SK-N-SH treated with all-trans-retinoic acid at 6 μM for 48 hours (cell line): ENCODE results near the gene UTS2R.

ENCODE experiments used
- ATAC-seq: fragments of 200-7000 bp; cut with Tn5 transposase; 3 replicates; pipeline ENCODE4 v1.9.1; 2020; ENCODE audit warnings: mild to moderate bottlenecking, moderate library complexity
- ARNTL ChIP-seq: fragments of 450-650 bp; formaldehyde crosslinking; IDR thresholded peaks from 2 replicates; pipeline ENCODE4 v1.5.0; 2020; ENCODE audit warnings: low read depth, mild to moderate bottlenecking, moderate library complexity, borderline replicate concordance
- BACH2 ChIP-seq: fragments of 250-450 bp; sonication (Bioruptor Pico); IDR thresholded peaks from 2 replicates; pipeline ENCODE4 v1.9.0; 2021; ENCODE audit warnings: mild to moderate bottlenecking, borderline replicate concordance
- CREB5 ChIP-seq: fragments of 250-450 bp; sonication (Bioruptor Pico); IDR thresholded peaks from 2 replicates; pipeline ENCODE4 v1.5.1; 2020; ENCODE audit warnings: low read depth, mild to moderate bottlenecking, moderate library complexity
- CSDC2 ChIP-seq: fragments of 250-450 bp; sonication (Bioruptor Pico); IDR thresholded peaks from 2 replicates; pipeline ENCODE4 v1.5.0; 2020; ENCODE audit warnings: mild to moderate bottlenecking, moderate library complexity
- CSRNP3 ChIP-seq: fragments of 250-450 bp; sonication (Bioruptor Pico); IDR thresholded peaks from 2 replicates; pipeline ENCODE4 v1.5.1; 2021; ENCODE audit warnings: mild to moderate bottlenecking, moderate library complexity
- ESRRG ChIP-seq: fragments of 250-450 bp; sonication (Bioruptor Pico); IDR thresholded peaks from 2 replicates; pipeline ENCODE4 v1.6.1; 2021; ENCODE audit warnings: mild to moderate bottlenecking
- GLIS3 ChIP-seq: fragments of 250-450 bp; sonication (Bioruptor Pico); IDR thresholded peaks from 2 replicates; pipeline ENCODE4 v1.5.0; 2020; ENCODE audit warnings: mild to moderate bottlenecking, moderate library complexity
- ISL1 ChIP-seq: fragments of 250-450 bp; sonication (Bioruptor Pico); IDR thresholded peaks from 2 replicates; pipeline ENCODE4 v2.1.2; 2022; ENCODE audit warnings: mild to moderate bottlenecking, moderate library complexity
- OSR1 ChIP-seq: fragments of 250-450 bp; sonication (Bioruptor Pico); IDR thresholded peaks from 2 replicates; pipeline ENCODE4 v1.8.0; 2022; ENCODE audit warnings: moderate library complexity, mild to moderate bottlenecking, inconsistent platforms
- PATZ1 ChIP-seq: fragments of 250-450 bp; sonication (Bioruptor Pico); IDR thresholded peaks from 2 replicates; pipeline ENCODE4 v1.8.0; 2020; ENCODE audit warnings: mild to moderate bottlenecking, moderate library complexity, borderline replicate concordance
- POU6F1 ChIP-seq: fragments of 250-450 bp; sonication (Bioruptor Pico); IDR thresholded peaks from 2 replicates; pipeline ENCODE4 v1.8.0; 2021; ENCODE audit warnings: low read depth, mild to moderate bottlenecking, moderate library complexity, borderline replicate concordance
- PPARA ChIP-seq: fragments of 250-450 bp; sonication (Bioruptor Pico); IDR thresholded peaks from 2 replicates; pipeline ENCODE4 v1.5.0; 2020; ENCODE audit warnings: mild to moderate bottlenecking, borderline replicate concordance
- RARB ChIP-seq: fragments of 250-450 bp; sonication (Bioruptor Pico); IDR thresholded peaks from 2 replicates; pipeline ENCODE4 v1.8.0; 2021; ENCODE audit warnings: mild to moderate bottlenecking, moderate library complexity
- SNAI2 ChIP-seq: fragments of 250-450 bp; sonication (Bioruptor Pico); IDR thresholded peaks from 2 replicates; pipeline ENCODE4 v1.5.0; 2020; ENCODE audit warnings: mild to moderate bottlenecking, moderate library complexity
- ZC3H10 ChIP-seq: fragments of 250-450 bp; sonication (Bioruptor Pico); IDR thresholded peaks from 2 replicates; pipeline ENCODE4 v1.5.1; 2021; ENCODE audit warnings: mild to moderate bottlenecking, moderate library complexity
- ZFP3 ChIP-seq: fragments of 250-450 bp; sonication (Bioruptor Pico); IDR thresholded peaks from 2 replicates; pipeline ENCODE4 v1.5.0; 2020; ENCODE audit warnings: mild to moderate bottlenecking, moderate library complexity
- ZFP30 ChIP-seq: fragments of 450-650 bp; formaldehyde crosslinking; IDR thresholded peaks from 2 replicates; pipeline ENCODE4 v1.5.0; 2022; ENCODE audit warnings: mild to moderate bottlenecking, moderate library complexity
- ZNF565 ChIP-seq: fragments of 450-650 bp; formaldehyde crosslinking; conservative IDR thresholded peaks from 2 replicates; pipeline ENCODE4 v1.5.0; 2020; ENCODE audit warnings: low read depth, mild to moderate bottlenecking, moderate library complexity
- ZNF70 ChIP-seq: fragments of 450-650 bp; formaldehyde crosslinking; IDR thresholded peaks from 2 replicates; pipeline ENCODE4 v1.5.0; 2020; ENCODE audit warnings: mild to moderate bottlenecking, moderate library complexity
- ZNF8 ChIP-seq: fragments of 450-650 bp; formaldehyde crosslinking; IDR thresholded peaks from 2 replicates; pipeline ENCODE4 v1.5.0; 2020; ENCODE audit warnings: mild to moderate bottlenecking, moderate library complexity

UTS2R gene

GRCh38 chr17:82348866-82349265 lies 22.7 kb upstream of the UTS2R start:
- ATAC-seq, result no peak
- TF ChIP-seq GLIS3 (CRISPR knock-in tag) (no peak), RARB (CRISPR knock-in tag) (no peak), CSDC2 (CRISPR knock-in tag) (no peak), PATZ1 (no peak), BACH2 (CRISPR knock-in tag) (no peak)

- TF ChIP-seq OSR1 (CRISPR knock-in tag), result no peak
- TF ChIP-seq ZC3H10, result no peak
- no peak for TF ChIP-seq RARB (CRISPR knock-in tag)
- no peak for TF ChIP-seq ZFP30 (CRISPR knock-in tag)
- TF ChIP-seq ISL1, result no peak
- no peak for TF ChIP-seq PPARA (CRISPR knock-in tag)
- TF ChIP-seq POU6F1 (CRISPR knock-in tag), result no peak
- TF ChIP-seq CSDC2 (CRISPR knock-in tag), result no peak
- TF ChIP-seq GLIS3 (CRISPR knock-in tag), result no peak
- no peak for TF ChIP-seq ZNF70 (CRISPR knock-in tag)
- no peak for TF ChIP-seq ZNF8
- TF ChIP-seq, all 23 proteins: peak for 0
- ATAC-seq, result no peak
Observed at GRCh38 chr17:82349287-82349701, 22.3 kb upstream of the UTS2R start.

GRCh38 chr17:82350182-82351030 lies 21.2 kb upstream of the UTS2R start:
- TF ChIP-seq CREB5 (CRISPR knock-in tag), result no peak
- TF ChIP-seq PATZ1, result no peak
- ATAC-seq, result no peak

- ATAC-seq, result no peak
- TF ChIP-seq RARB (CRISPR knock-in tag), result no peak
- no peak for TF ChIP-seq ZNF565 (CRISPR knock-in tag)
- TF ChIP-seq SNAI2, result no peak
- no peak for TF ChIP-seq POU6F1 (CRISPR knock-in tag)
- TF ChIP-seq ZFP30 (CRISPR knock-in tag), result no peak
- no peak for TF ChIP-seq ZFP3
- TF ChIP-seq PATZ1, result no peak
- no peak for TF ChIP-seq CSRNP3 (CRISPR knock-in tag)
- no peak for TF ChIP-seq CREB5 (CRISPR knock-in tag)
- TF ChIP-seq ZNF8, result no peak
- TF ChIP-seq ESRRG (CRISPR knock-in tag), result no peak
- TF ChIP-seq ARNTL (CRISPR knock-in tag), result no peak
- no peak for TF ChIP-seq ISL1
- no peak for TF ChIP-seq BACH2 (CRISPR knock-in tag)
- TF ChIP-seq ZNF70 (CRISPR knock-in tag), result no peak
- no peak for TF ChIP-seq GLIS3 (CRISPR knock-in tag)
Observed at GRCh38 chr17:82351254-82351712, 20.3 kb upstream of the UTS2R start.
